K562 (cell line): ENCODE results near the gene AP1AR. TPM values are rescaled to one million over a fixed set of nuclear protein-coding genes. Genes with fewer than 3 reads are reported as not detected.

Source experiments
- ATAC-seq: fragments of 200-7000 bp; cut with Tn5 transposase; 3 replicates; pipeline ENCODE4 v1.9.1; 2020; ENCODE audit warnings: moderate library complexity
- BruUV-seq: library from RNA; stranded (reverse); fragments of 400-500 nt; replicated peaks from 2 replicates; lab custom pipeline; 2021; lab: Mats Ljungman, UMichigan
- CTCF ChIA-PET: fragments of 300-600 bp; formaldehyde crosslinking; extraction: SDS; loops from one replicate; lab custom pipeline; 2021; ENCODE audit warnings: low intra/inter-chr PET ratio; lab: Yijun Ruan, JAX
- POLR2A ChIA-PET: fragments of 300-600, 350-650 bp; sonication (Branson Sonifier 250); formaldehyde crosslinking; extraction: SDS; loops from one replicate; lab custom pipeline; 2021; ENCODE audit warnings: antibody characterized with exemption, inconsistent platforms; lab: Yijun Ruan, JAX
- DNase-seq, 4 experiments: peaks; one replicate each; pipeline versions ENCODE4 v3.0.0 to v3.0.0-alpha.2; 2011 to 2018; ENCODE audit warnings: low spot score in 3 of 4, mixed read lengths in 3 of 4; ENCODE audit errors: extremely low read depth in 1 of 4
- FAIRE-seq: peaks from 2 replicates; lab custom pipeline; 2011; peaks lifted over from hg19 to GRCh38; lab: Jason Lieb, UNC
- H2AFZ ChIP-seq: 2 replicates; pipeline ENCODE4 v1.6.0; 2011; ENCODE audit warnings: low read depth, low read length, control low read depth, inconsistent platforms
- H3K27ac ChIP-seq: fragments of 200-600 bp; 3 replicates; pipeline ENCODE4 v1.8.0; 2011; ENCODE audit warnings: low read depth, mild to moderate bottlenecking, control low read depth, inconsistent platforms, low read length, moderate library complexity, mixed read lengths; ENCODE audit errors: extremely low read depth
- H3K27me3 ChIP-seq, 2 experiments: fragments of 300-600 bp in 1 of 2; 2 replicates in 1 of 2; 3 replicates in 1 of 2; pipeline versions ENCODE4 v1.6.0 to v1.8.0; 2011; ENCODE audit warnings: inconsistent platforms in 2 of 2, low read length in 2 of 2, mild to moderate bottlenecking in 1 of 2, mixed read lengths in 1 of 2, moderate library complexity in 1 of 2; ENCODE audit not compliant: control insufficient read depth in 2 of 2, insufficient read depth in 2 of 2
- H3K36me3 ChIP-seq: fragments of 300-600 bp; 3 replicates; pipeline ENCODE4 v1.8.0; 2011; ENCODE audit warnings: mild to moderate bottlenecking, low read length, inconsistent platforms; ENCODE audit not compliant: control insufficient read depth, insufficient read depth
- H3K4me1 ChIP-seq, 2 experiments: fragments of 200-600 bp in 1 of 2; replicated peaks in 1 of 2; 2 replicates in 1 of 2; 3 replicates in 1 of 2; pipeline versions ENCODE4 v1.5.1 to v1.8.0; 2011; ENCODE audit warnings: inconsistent platforms in 2 of 2, low read length in 2 of 2, mild to moderate bottlenecking in 1 of 2, mixed read lengths in 1 of 2, moderate library complexity in 1 of 2; ENCODE audit not compliant: control insufficient read depth in 2 of 2, insufficient read depth in 2 of 2
- H3K4me2 ChIP-seq: 2 replicates; pipeline ENCODE4 v1.6.1; 2011; ENCODE audit warnings: low read length, control low read depth, inconsistent platforms, mixed read lengths; ENCODE audit not compliant: insufficient read depth
- H3K4me3 ChIP-seq: fragments of 200-600 bp; sonication (generic), shearing (Covaris generic); 2 replicates; pipeline ENCODE4 v1.5.1; 2016; ENCODE audit warnings: control low read depth, inconsistent platforms
- H3K79me2 ChIP-seq: fragments of 200-600 bp; 3 replicates; pipeline ENCODE4 v1.8.0; 2011; ENCODE audit warnings: low read length, inconsistent platforms; ENCODE audit not compliant: control insufficient read depth, insufficient read depth
- H3K9ac ChIP-seq, 2 experiments: 2 replicates each; pipeline versions ENCODE4 v1.6.0 to v1.6.1; 2011; ENCODE audit warnings: low read depth in 2 of 2, low read length in 2 of 2, control low read depth in 1 of 2, inconsistent platforms in 1 of 2, mild to moderate bottlenecking in 1 of 2, mixed read lengths in 1 of 2; ENCODE audit not compliant: insufficient read depth in 1 of 2
- H3K9me1 ChIP-seq: one replicate; pipeline ENCODE4 v1.6.0; 2011; ENCODE audit warnings: inconsistent platforms, mild to moderate bottlenecking, low read length, moderate library complexity; ENCODE audit not compliant: control insufficient read depth, insufficient read depth
- H3K9me3 ChIP-seq: replicated peaks from 2 replicates; pipeline ENCODE4 v1.5.1; 2011; ENCODE audit warnings: low read depth, low read length, inconsistent platforms; ENCODE audit not compliant: control insufficient read depth, insufficient read depth
- H4K20me1 ChIP-seq: replicated peaks from 2 replicates; pipeline ENCODE4 v1.6.1; 2011; ENCODE audit warnings: low read length, inconsistent platforms, mixed read lengths; ENCODE audit not compliant: control insufficient read depth, insufficient read depth
- ARID2 ChIP-seq: fragments of 450-650 bp; IDR thresholded peaks from 2 replicates; pipeline ENCODE4 v1.6.1; 2017; ENCODE audit warnings: antibody characterized with exemption, mild to moderate bottlenecking
- BCL6 ChIP-seq: fragments of 250-450 bp; sonication (Bioruptor Pico); IDR thresholded peaks from 2 replicates; pipeline ENCODE4 v1.4.0; 2020
- ETV5 ChIP-seq: sonication (generic); formaldehyde crosslinking; IDR thresholded peaks from 2 replicates; pipeline ENCODE4 v1.4.0; 2020; ENCODE audit warnings: low read depth, mild to moderate bottlenecking, missing genetic modification reagents
- FUS ChIP-seq: fragments of 200-400 bp; formaldehyde crosslinking; optimal IDR thresholded peaks from 2 replicates; pipeline ENCODE3; 2017; ENCODE audit warnings: low read depth, low read length
- NBN ChIP-seq: fragments of 450-650 bp; IDR thresholded peaks from 2 replicates; pipeline ENCODE4 v1.6.1; 2016; ENCODE audit warnings: low read depth, mild to moderate bottlenecking
- ZBTB43 ChIP-seq: sonication (generic); formaldehyde crosslinking; IDR thresholded peaks from 2 replicates; pipeline ENCODE4 v1.8.0; 2023; ENCODE audit warnings: mild to moderate bottlenecking, missing genetic modification reagents
- ZFP1 ChIP-seq: fragments of 450-650 bp; formaldehyde crosslinking; IDR thresholded peaks from 2 replicates; pipeline ENCODE4 v1.4.0; 2020; ENCODE audit warnings: mild to moderate bottlenecking, mixed read lengths
- ZNF354B ChIP-seq: fragments of 250-450 bp; sonication (Bioruptor Pico); IDR thresholded peaks from 2 replicates; pipeline ENCODE4 v1.4.0; 2020
- ZNF551 ChIP-seq: fragments of 250-450 bp; sonication (Bioruptor Pico); IDR thresholded peaks from 2 replicates; pipeline ENCODE4 v1.5.0; 2021; ENCODE audit warnings: mild to moderate bottlenecking, moderate library complexity
- WGBS: fragments of 100-300 bp; shearing (Covaris generic); methylation state at CpG from one replicate; pipeline ENCODE4 v1.1.6; 2016; ENCODE audit warnings: low coverage, mixed read lengths; ENCODE audit not compliant: insufficient coverage; ENCODE audit errors: missing lambda C conversion rate; 5-methylcytosine and 5-hydroxymethylcytosine counted together
- in situ Hi-C: fragments of 300-500 bp; cut with MboI; formaldehyde crosslinking; loops from 4 replicates; pipeline ENCODE4 v1.15.0; 2018; ENCODE audit warnings: inconsistent platforms, mixed read lengths
- intact Hi-C: fragments of 100-400 bp; cut with micrococcal nuclease; formaldehyde crosslinking; loops from 2 replicates; pipeline ENCODE4 v1.14.2; 2022
- polyA plus RNA-seq, 8 experiments: library from polyadenylated mRNA; depleted of rRNA in 4 of 8; stranded (reverse) in 5 of 8; unstranded in 3 of 8; fragments of >200 nt; fragmentation: Nextera tagmentation in 2 of 8; fragmentation: Illumina TruSeq in 1 of 8; extraction: Ambion mirVana in 2 of 8; extraction: Trizol in 1 of 8; gene quantifications; 2 replicates each; pipeline versions ENCODE4 v1.2.1 to v1.2.3, GENCODE V29; 2011 to 2014; ENCODE audit warnings: inconsistent platforms in 1 of 8, missing spikeins in 1 of 8
- total RNA-seq, 7 experiments: library from RNA; depleted of rRNA in 6 of 7; stranded (reverse); fragments of >200 nt in 6 of 7; fragmentation: Illumina TruSeq in 2 of 7; extraction: Trizol in 2 of 7; gene quantifications; 2 replicates each; pipeline versions ENCODE4 v1.2.1 to v1.2.3, GENCODE V29; 2011 to 2021; ENCODE audit warnings: low replicate concordance in 1 of 7
- TF ChIP-seq, protein P1 (sequence below): fragments of 450-650 bp; IDR thresholded peaks from 2 replicates; pipeline ENCODE4 v1.6.1; 2017; ENCODE audit warnings: mild to moderate bottlenecking, moderate library complexity
- TF ChIP-seq, protein P2 (sequence below): fragments of 250-450 bp; sonication (Bioruptor Pico); IDR thresholded peaks from 2 replicates; pipeline ENCODE4 v1.5.0; 2021
- TF ChIP-seq, protein P3 (sequence below), 2 experiments: fragments of 450-650 bp; IDR thresholded peaks; 2 replicates each; pipeline ENCODE4 v1.6.1; 2018; ENCODE audit warnings: mild to moderate bottlenecking in 2 of 2, low read depth in 1 of 2; ENCODE audit not compliant: partially characterized antibody in 2 of 2
- TF ChIP-seq, protein P4 (sequence below): fragments of 450-650 bp; IDR thresholded peaks from 2 replicates; pipeline ENCODE4 v1.6.1; 2016; ENCODE audit warnings: missing biosample characterization, missing genetic modification characterization
- TF ChIP-seq, protein P5 (sequence below): IDR thresholded peaks from 2 replicates; pipeline ENCODE4 v1.6.1; 2011; ENCODE audit not compliant: insufficient read length; ENCODE audit errors: extremely low read depth

AP1AR gene
- total and polyA plus RNA-seq, 9 of the 15 experiments (the other 6 are each of a cell fraction or from before 2014, with no cell fraction given) = 2.6 to 20.7 (median 12.2) TPM

DNA sequence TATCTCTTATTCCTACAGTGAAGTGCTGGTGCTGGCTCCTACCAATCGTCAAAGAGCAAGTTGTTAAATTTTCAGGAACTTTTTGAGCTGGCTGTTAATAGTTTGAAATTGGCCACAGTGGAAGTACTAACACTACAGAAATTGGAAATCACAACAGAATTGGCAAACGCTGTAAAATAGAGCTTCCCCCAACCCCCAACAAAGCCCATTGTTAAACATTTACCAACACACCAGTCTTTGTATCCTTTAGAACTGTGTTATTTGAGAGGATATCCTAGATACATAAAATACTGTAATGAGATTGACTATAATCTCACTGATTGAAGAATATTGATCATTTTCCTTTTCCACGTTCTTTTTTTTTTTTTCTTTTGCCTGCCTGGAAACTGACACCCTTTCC, 49.0 kb upstream of the AP1AR start:
- H3K9ac ChIP-seq = no peak overlapping the region
- no peak overlapping the region for H3K27ac ChIP-seq
- no peak overlapping the region for H3K4me2 ChIP-seq
- no peak for DNase-seq
- no peak for ATAC-seq
- no peak overlapping the region for H3K4me3 ChIP-seq
- H3K79me2 ChIP-seq = no peaks in the 10 kb centered on the region
- intact Hi-C loops (no loop called here), in situ Hi-C loops (no loop called here)
- no peaks in the 10 kb centered on the region for H3K27me3 ChIP-seq
- H3K9me3 ChIP-seq = no peaks in the 10 kb centered on the region
- no peak for FAIRE-seq
- WGBS = 74% methylated on average over 3 of the region's 3 CpGs
- no peak overlapping the region for H2AFZ ChIP-seq
- no TSS peak for BruUV-seq
- ChIA-PET POLR2A (no interaction called here), CTCF (no interaction called here)
- H3K36me3 ChIP-seq = peaks cover 12% of the 10 kb centered on the region; the same call in 1 of the 3 replicates
- H3K9me1 ChIP-seq = no peaks in the 10 kb centered on the region
- H4K20me1 ChIP-seq = no peaks in the 10 kb centered on the region
- no peaks in the 10 kb centered on the region for H3K4me1 ChIP-seq
- no peak for TF ChIP-seq NBN
- TF ChIP-seq, protein P1, sequence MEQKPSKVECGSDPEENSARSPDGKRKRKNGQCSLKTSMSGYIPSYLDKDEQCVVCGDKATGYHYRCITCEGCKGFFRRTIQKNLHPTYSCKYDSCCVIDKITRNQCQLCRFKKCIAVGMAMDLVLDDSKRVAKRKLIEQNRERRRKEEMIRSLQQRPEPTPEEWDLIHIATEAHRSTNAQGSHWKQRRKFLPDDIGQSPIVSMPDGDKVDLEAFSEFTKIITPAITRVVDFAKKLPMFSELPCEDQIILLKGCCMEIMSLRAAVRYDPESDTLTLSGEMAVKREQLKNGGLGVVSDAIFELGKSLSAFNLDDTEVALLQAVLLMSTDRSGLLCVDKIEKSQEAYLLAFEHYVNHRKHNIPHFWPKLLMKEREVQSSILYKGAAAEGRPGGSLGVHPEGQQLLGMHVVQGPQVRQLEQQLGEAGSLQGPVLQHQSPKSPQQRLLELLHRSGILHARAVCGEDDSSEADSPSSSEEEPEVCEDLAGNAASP = no peak
- no peak for TF ChIP-seq ETV5
- no peak for TF ChIP-seq ZNF551 (CRISPR knock-in tag)
- TF ChIP-seq BCL6 (CRISPR knock-in tag) = no peak
- TF ChIP-seq ARID2 = no peak
- TF ChIP-seq ZNF354B = no peak
- TF ChIP-seq, protein P2, sequence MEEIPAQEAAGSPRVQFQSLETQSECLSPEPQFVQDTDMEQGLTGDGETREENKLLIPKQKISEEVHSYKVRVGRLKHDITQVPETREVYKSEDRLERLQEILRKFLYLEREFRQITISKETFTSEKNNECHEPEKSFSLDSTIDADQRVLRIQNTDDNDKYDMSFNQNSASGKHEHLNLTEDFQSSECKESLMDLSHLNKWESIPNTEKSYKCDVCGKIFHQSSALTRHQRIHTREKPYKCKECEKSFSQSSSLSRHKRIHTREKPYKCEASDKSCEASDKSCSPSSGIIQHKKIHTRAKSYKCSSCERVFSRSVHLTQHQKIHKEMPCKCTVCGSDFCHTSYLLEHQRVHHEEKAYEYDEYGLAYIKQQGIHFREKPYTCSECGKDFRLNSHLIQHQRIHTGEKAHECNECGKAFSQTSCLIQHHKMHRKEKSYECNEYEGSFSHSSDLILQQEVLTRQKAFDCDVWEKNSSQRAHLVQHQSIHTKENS = no peak
- no peak for TF ChIP-seq FUS
- TF ChIP-seq, protein P3, sequence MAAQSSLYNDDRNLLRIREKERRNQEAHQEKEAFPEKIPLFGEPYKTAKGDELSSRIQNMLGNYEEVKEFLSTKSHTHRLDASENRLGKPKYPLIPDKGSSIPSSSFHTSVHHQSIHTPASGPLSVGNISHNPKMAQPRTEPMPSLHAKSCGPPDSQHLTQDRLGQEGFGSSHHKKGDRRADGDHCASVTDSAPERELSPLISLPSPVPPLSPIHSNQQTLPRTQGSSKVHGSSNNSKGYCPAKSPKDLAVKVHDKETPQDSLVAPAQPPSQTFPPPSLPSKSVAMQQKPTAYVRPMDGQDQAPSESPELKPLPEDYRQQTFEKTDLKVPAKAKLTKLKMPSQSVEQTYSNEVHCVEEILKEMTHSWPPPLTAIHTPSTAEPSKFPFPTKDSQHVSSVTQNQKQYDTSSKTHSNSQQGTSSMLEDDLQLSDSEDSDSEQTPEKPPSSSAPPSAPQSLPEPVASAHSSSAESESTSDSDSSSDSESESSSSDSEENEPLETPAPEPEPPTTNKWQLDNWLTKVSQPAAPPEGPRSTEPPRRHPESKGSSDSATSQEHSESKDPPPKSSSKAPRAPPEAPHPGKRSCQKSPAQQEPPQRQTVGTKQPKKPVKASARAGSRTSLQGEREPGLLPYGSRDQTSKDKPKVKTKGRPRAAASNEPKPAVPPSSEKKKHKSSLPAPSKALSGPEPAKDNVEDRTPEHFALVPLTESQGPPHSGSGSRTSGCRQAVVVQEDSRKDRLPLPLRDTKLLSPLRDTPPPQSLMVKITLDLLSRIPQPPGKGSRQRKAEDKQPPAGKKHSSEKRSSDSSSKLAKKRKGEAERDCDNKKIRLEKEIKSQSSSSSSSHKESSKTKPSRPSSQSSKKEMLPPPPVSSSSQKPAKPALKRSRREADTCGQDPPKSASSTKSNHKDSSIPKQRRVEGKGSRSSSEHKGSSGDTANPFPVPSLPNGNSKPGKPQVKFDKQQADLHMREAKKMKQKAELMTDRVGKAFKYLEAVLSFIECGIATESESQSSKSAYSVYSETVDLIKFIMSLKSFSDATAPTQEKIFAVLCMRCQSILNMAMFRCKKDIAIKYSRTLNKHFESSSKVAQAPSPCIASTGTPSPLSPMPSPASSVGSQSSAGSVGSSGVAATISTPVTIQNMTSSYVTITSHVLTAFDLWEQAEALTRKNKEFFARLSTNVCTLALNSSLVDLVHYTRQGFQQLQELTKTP (IDR thresholded peaks at IDR 0.05; ENCODE audit: low read depth in 1 of 2, partially characterized antibody in 2 of 2) = no peak
- TF ChIP-seq ZFP1 = no peak
- TF ChIP-seq ZBTB43 (CRISPR knock-in tag) = no peak
- TF ChIP-seq, protein P4, sequence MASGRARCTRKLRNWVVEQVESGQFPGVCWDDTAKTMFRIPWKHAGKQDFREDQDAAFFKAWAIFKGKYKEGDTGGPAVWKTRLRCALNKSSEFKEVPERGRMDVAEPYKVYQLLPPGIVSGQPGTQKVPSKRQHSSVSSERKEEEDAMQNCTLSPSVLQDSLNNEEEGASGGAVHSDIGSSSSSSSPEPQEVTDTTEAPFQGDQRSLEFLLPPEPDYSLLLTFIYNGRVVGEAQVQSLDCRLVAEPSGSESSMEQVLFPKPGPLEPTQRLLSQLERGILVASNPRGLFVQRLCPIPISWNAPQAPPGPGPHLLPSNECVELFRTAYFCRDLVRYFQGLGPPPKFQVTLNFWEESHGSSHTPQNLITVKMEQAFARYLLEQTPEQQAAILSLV (tag) = no peak
- TF ChIP-seq, protein P5, sequence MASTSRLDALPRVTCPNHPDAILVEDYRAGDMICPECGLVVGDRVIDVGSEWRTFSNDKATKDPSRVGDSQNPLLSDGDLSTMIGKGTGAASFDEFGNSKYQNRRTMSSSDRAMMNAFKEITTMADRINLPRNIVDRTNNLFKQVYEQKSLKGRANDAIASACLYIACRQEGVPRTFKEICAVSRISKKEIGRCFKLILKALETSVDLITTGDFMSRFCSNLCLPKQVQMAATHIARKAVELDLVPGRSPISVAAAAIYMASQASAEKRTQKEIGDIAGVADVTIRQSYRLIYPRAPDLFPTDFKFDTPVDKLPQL = no peak
